Neural crest cell (in vitro differentiated cells): Measurements from ENCODE around the gene PLTP. TPM values are rescaled to one million over a fixed set of nuclear protein-coding genes. Genes with fewer than 3 reads are reported as not detected.
A peak's percentile ranks its signal among the peaks of the same experiment; 100 is the strongest.

ENCODE experiments used
- DNase-seq: peaks from one replicate; pipeline ENCODE4 v3.0.0; 2021; ENCODE audit warnings: low read depth, mixed read lengths, low spot score
- H3K27ac Mint-ChIP-seq: one replicate; pipeline ENCODE4 v1.8.0; 2021; ENCODE audit warnings: mild to moderate bottlenecking, mixed read lengths; ENCODE audit not compliant: unreplicated experiment
- H3K27me3 Mint-ChIP-seq: 2 replicates; pipeline ENCODE4 v1.8.0; 2021; ENCODE audit warnings: low read depth, mild to moderate bottlenecking, mixed read lengths
- H3K36me3 Mint-ChIP-seq: 2 replicates; pipeline ENCODE4 v1.8.0; 2021; ENCODE audit warnings: low read depth, mild to moderate bottlenecking, mixed read lengths
- H3K4me1 Mint-ChIP-seq: 2 replicates; pipeline ENCODE4 v1.8.0; 2021; ENCODE audit warnings: mixed read lengths
- H3K4me3 Mint-ChIP-seq: one replicate; pipeline ENCODE4 v1.8.0; 2021; ENCODE audit warnings: mild to moderate bottlenecking, mixed read lengths
- H3K9me3 Mint-ChIP-seq: 2 replicates; pipeline ENCODE4 v1.8.0; 2021; ENCODE audit warnings: mixed read lengths
- CTCF ChIP-seq: fragments of 200-600 bp; sonication (generic); conservative IDR thresholded peaks from 2 replicates; pipeline ENCODE4 v1.5.0; 2021; ENCODE audit warnings: antibody characterized with exemption, mild to moderate bottlenecking
- total RNA-seq: library from RNA; stranded (reverse); gene quantifications from 2 replicates; pipeline ENCODE4 v1.2.1, GENCODE V29; 2021

The PLTP gene
- total RNA-seq, 1 donor from 2014 or later = 61.0 TPM

- Mint-ChIP-seq H3K36me3 (no peaks in the 10 kb centered on the region), H3K9me3 (no peaks in the 10 kb centered on the region), H3K27me3 (peaks cover 14% of the 10 kb centered on the region), H3K27ac (no peak overlapping the region), H3K4me1 (peaks cover 23% of the 10 kb centered on the region), H3K4me3 (peak overlapping the region; percentile 49)
- TF ChIP-seq CTCF = no peak
- DNase-seq = no peak
These were observed 17.2 kb downstream of the PLTP start for GRCh38 chr20:45894797-45895196.

- Mint-ChIP-seq H3K27me3 (peaks cover 14% of the 10 kb centered on the region), H3K36me3 (no peaks in the 10 kb centered on the region), H3K4me1 (peaks cover 24% of the 10 kb centered on the region), H3K27ac (no peak overlapping the region), H3K4me3 (peak overlapping the region; percentile 97), H3K9me3 (no peaks in the 10 kb centered on the region)
- TF ChIP-seq CTCF = no peak
- DNase-seq = no peak
These were observed 18.1 kb downstream of the PLTP start for GRCh38 chr20:45893831-45894230.

- H3K4me3 Mint-ChIP-seq = peak overlapping the region; percentile 97
- H3K27me3 Mint-ChIP-seq = peaks cover 14% of the 10 kb centered on the region
- no peaks in the 10 kb centered on the region for H3K36me3 Mint-ChIP-seq
- H3K9me3 Mint-ChIP-seq = no peaks in the 10 kb centered on the region
- peaks cover 24% of the 10 kb centered on the region for H3K4me1 Mint-ChIP-seq
- no peak for TF ChIP-seq CTCF
- DNase-seq = no peak
- H3K27ac Mint-ChIP-seq = no peak overlapping the region
These were observed 19.0 kb downstream of the PLTP start for GRCh38 chr20:45892828-45893500.

GRCh38 chr20:45892049-45892825 is 19.7 kb downstream of the PLTP start:
- peak overlapping the region; percentile 97 for H3K4me3 Mint-ChIP-seq
- H3K36me3 Mint-ChIP-seq = no peaks in the 10 kb centered on the region
- H3K9me3 Mint-ChIP-seq = no peaks in the 10 kb centered on the region
- peak; percentile 13 for TF ChIP-seq CTCF
- no peak for DNase-seq
- H3K27ac Mint-ChIP-seq = no peak overlapping the region
- peaks cover 14% of the 10 kb centered on the region for H3K27me3 Mint-ChIP-seq
- H3K4me1 Mint-ChIP-seq = peaks cover 24% of the 10 kb centered on the region

GRCh38 chr20:45890985-45891983 is 20.7 kb downstream of the PLTP start, which contains the start of the genes CTSA and NEURL2:
CTSA (plus strand) TSS chr20:45891335; CDS start chr20:45891569, 234 bp downstream.
NEURL2 (minus strand) TSS chr20:45891208; CDS start chr20:45890991, 217 bp downstream.
- H3K27me3 Mint-ChIP-seq = peaks cover 14% of the 10 kb centered on the region
- peaks cover 24% of the 10 kb centered on the region for H3K4me1 Mint-ChIP-seq
- peak within 1 kb of the TSS; percentile 92 for H3K27ac Mint-ChIP-seq
- H3K36me3 Mint-ChIP-seq = no peaks in the 10 kb centered on the region
- no peak for TF ChIP-seq CTCF
- no peaks in the 10 kb centered on the region for H3K9me3 Mint-ChIP-seq
- DNase-seq = peak; percentile 83
- H3K4me3 Mint-ChIP-seq = peak within 1 kb of the TSS; percentile 97
